Fibroblast of the conjunctiva (primary cell): ENCODE measurements around the gene BARHL2.

Experiments
- DNase-seq: peaks from one replicate; pipeline ENCODE4 v3.0.0-alpha.2; 2010; ENCODE audit warnings: low read depth

BARHL2 gene

GRCh38 chr1:90710579-90711536, 6.2 kb downstream of the BARHL2 start:
- DNase-seq, result no peak

DNA sequence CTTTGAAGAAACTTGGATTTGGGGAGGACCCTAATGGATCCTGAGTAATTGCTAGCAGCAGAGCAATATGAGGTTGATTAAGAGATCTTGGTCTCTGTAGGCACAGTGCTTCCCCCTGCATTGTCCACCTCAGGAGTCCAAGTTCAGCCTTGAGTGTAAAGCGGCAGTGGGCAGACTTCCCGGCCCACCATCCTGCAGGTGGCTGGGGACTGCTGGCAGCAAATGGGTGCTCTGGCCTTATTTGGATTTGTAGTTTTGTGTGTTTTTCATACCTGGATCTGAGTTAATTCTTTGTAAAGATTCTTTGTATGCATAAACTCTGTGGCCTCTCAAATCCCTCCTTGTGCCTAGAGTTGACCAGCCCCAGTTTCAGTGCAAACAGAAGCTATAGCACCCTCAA, 7.6 kb downstream of the BARHL2 start:
- DNase-seq, result no peak

GRCh38 chr1:90708826-90709225, 8.3 kb downstream of the BARHL2 start:
- no peak for DNase-seq

- no peak for DNase-seq
Measured at GRCh38 chr1:90708236-90708786, 8.8 kb downstream of the BARHL2 start.

GRCh38 chr1:90707363-90707710, 9.8 kb downstream of the BARHL2 start:
- no peak for DNase-seq

- no peak for DNase-seq
Measured at GRCh38 chr1:90706437-90707362, 10.4 kb downstream of the BARHL2 start.

DNA sequence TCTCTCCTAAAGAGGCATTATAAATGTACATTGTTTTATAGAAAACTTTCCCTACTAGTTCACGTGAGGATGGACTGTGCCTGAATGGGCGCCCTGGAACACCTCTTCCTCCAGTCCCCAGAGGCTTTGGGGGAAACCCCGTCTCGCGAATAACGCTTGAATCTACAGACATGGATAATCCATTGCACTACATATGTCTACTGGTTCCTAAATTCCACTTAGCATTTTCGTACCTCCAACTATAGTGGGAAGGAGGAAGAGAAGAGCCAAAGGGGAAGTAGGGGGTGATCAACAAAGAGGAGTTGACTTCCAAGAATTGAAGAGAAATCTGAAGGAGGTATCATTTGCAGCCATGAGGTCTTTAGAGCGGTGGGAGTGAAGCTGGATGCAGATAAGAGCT, 11.1 kb downstream of the BARHL2 start:
- DNase-seq, result no peak

DNA sequence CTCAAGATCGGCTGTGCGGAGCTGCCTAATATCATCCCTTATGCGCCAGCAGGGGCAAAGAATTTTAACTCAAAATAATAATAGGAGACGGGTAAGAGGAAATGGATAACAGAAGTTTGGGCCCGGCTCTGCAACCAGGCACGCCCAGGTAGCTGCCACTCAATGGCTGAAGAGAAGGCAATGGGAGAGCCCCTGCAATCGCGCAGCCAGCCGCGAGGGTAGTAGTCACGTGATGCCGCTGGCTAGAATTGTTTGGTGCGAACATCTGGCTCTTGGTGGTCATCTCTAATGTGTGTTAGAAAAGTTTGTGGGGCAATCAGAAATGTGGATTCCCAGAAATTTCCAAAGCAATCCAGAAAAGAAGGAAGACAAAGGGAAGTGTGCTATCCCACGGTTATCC, 12.3 kb downstream of the BARHL2 start:
- DNase-seq, result no peak

DNA sequence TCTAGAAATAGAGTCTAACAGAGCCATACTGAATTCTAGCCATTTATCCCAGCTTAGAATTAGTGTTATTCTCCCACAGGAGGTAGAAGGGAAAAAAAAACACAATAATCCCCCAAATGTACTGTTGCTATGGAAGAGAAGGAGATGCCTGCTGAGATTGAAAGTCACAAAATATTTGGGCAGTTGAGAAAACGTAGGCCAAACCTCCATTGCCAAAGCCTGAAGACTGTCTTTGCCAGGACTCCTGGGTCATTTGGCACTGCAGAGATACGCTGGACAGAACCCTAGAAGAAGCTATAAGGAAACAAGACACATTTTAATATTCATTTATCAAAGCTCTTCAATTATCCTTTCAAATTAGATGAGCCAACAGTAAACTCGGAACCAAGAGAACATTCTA, 22.3 kb downstream of the BARHL2 start:
- no peak for DNase-seq

GRCh38 chr1:90687747-90688146, 29.4 kb downstream of the BARHL2 start:
- DNase-seq, result no peak

DNA sequence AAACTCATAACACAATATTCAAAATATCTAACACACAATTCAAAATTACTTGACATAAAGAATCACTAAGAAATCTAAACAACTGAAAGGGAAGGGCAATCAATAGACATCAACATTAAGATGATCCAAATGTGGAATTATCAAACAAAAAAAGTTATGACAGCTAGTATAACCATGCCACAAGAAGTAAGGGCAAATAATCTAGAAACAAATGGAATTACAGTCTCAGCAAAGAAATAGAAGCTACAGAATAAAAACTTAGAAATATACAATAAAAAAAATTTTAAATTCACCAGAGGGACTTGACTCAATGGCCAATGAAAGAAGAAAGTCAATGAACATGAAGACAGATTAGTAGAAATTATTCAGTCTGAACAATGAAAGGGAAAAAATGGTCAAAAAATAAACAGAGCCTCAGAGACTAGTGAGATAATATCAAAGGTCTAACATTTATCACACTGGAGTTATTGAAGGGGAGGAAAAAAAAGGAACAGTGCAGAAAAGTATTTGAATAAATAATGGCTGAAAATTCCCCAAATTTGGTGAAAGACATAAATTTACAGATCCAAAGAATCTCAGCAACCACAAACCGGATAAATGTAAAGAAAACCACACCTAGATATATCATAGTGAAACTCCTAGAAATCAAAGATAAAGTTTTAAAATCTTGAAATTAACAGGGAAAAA, 41.8 kb downstream of the BARHL2 start:
- DNase-seq, result no peak

DNA sequence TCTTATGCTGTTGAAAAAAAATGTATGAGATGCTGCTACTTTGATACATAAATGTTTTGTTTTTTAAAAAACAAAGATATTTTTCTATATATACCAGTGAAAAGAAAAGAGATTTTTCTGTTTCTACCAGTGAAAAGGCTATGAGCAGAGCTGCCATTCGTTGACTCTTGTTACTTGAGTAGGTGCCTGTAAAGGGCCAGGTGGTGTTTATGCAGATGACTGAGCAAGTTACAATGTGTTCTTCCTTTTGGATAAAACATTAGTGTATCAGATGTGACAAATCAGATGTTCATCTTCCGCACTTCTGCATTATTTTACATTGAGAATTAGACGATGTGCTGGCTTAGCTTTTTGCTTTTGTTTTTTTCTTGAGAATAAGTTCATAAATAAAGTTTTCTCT, 45.4 kb downstream of the BARHL2 start:
- DNase-seq, result no peak

DNA sequence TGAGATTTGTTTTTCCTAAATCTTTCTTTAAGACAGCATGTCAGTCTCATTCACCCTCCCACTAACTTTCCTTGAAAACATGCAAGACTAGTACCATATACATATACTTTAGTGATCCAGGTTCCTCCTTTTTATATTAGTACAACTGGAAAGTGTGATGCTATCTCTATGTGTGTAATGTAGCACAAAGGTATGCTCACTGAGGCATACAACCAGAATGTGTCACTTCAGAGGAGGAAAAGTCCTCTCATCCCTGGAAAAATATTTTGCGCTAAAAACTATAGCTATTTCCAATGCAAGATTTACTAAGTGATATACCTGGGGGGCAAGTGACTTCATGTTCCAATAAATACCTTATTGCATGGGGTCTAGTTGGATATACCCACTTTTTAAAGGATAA, 45.9 kb downstream of the BARHL2 start:
- no peak for DNase-seq
